Effector CD4-positive, alpha-beta T cell (primary cell): ENCODE data around the gene ATG2A.
"Not testable (repeated sequence)": the region's sequence is repeated elsewhere in the genome, so short reads cannot be mapped to it uniquely, and the experiment has no call there.

Source experiments
- DNase-seq: peaks from one replicate; pipeline ENCODE4 v3.0.0-alpha.2; 2020

Gene ATG2A

GRCh38 chr11:64852804-64853509, 64.1 kb downstream of the ATG2A start:
- no peak for DNase-seq

GRCh38 chr11:64851831-64852351, 65.1 kb downstream of the ATG2A start:
- DNase-seq = no peak

GRCh38 chr11:64850979-64851567, 65.9 kb downstream of the ATG2A start:
- DNase-seq = peak; percentile 56

GRCh38 chr11:64849598-64850356, 67.2 kb downstream of the ATG2A start:
- DNase-seq = no peak

- no peak for DNase-seq
These were observed 68.0 kb downstream of the ATG2A start for GRCh38 chr11:64848826-64849597.

- DNase-seq = no peak
These were observed 68.7 kb downstream of the ATG2A start for GRCh38 chr11:64848214-64848825.

GRCh38 chr11:64846998-64847666, 69.9 kb downstream of the ATG2A start:
- peak; percentile 94 for DNase-seq

GRCh38 chr11:64845776-64846129, 71.3 kb downstream of the ATG2A start:
- not testable (repeated sequence) for DNase-seq

- DNase-seq = no peak
These were observed 71.8 kb downstream of the ATG2A start for GRCh38 chr11:64845129-64845775.
